Stimulated activated CD4-positive, alpha-beta T cell treated with anti-CD3 and anti-CD28 coated beads, Interleukin-2, amount 100 ng/mL, for 4 hours (primary cell): ENCODE data around the gene CSNK2A1.
"Not testable (repeated sequence)": the region's sequence is repeated elsewhere in the genome, so short reads cannot be mapped to it uniquely, and the experiment has no call there.

Source experiments
- DNase-seq: peaks from one replicate; pipeline ENCODE4 v3.0.0-alpha.2; 2020; ENCODE audit warnings: low read depth

CSNK2A1 gene

GRCh38 chr20:483815-484644, 59.6 kb downstream of the CSNK2A1 start:
- no peak for DNase-seq

- DNase-seq = no peak
Observed at GRCh38 chr20:481167-481566, 62.4 kb downstream of the CSNK2A1 start.

- no peak for DNase-seq
Observed at GRCh38 chr20:480044-480443, 63.5 kb downstream of the CSNK2A1 start.

GRCh38 chr20:479487-479886, 64.1 kb downstream of the CSNK2A1 start:
- DNase-seq = no peak

GRCh38 chr20:478949-479429, 64.6 kb downstream of the CSNK2A1 start:
- peak; percentile 12 for DNase-seq

GRCh38 chr20:478010-478948, 65.3 kb downstream of the CSNK2A1 start:
- no peak for DNase-seq

GRCh38 chr20:476561-477249, 66.9 kb downstream of the CSNK2A1 start:
- DNase-seq = not testable (repeated sequence)

GRCh38 chr20:475463-476357, 67.9 kb downstream of the CSNK2A1 start:
- no peak for DNase-seq

- no peak for DNase-seq
Observed at GRCh38 chr20:474581-474980, 69.0 kb downstream of the CSNK2A1 start.

GRCh38 chr20:472889-473292, 70.7 kb downstream of the CSNK2A1 start:
- DNase-seq = no peak

- no peak for DNase-seq
Observed at GRCh38 chr20:472137-472846, 71.3 kb downstream of the CSNK2A1 start.

- DNase-seq = no peak
Observed at GRCh38 chr20:469746-470490, 73.7 kb downstream of the CSNK2A1 start.

GRCh38 chr20:467755-468154, 75.8 kb downstream of the CSNK2A1 start:
- no peak for DNase-seq

- DNase-seq = peak; percentile 81
Observed at GRCh38 chr20:462199-462991, 81.2 kb downstream of the CSNK2A1 start, which contains the start of gene TBC1D20. Gene TBC1D20, minus strand, starts transcription at chr20:462533. Its CDS starts 128 bp downstream, at chr20:462405.

- peak; percentile 33 for DNase-seq
Observed at GRCh38 chr20:461254-462198, 82.1 kb downstream of the CSNK2A1 start.

- DNase-seq = no peak
Observed at GRCh38 chr20:460707-461106, 82.9 kb downstream of the CSNK2A1 start.

GRCh38 chr20:460180-460579, 83.4 kb downstream of the CSNK2A1 start:
- no peak for DNase-seq

- DNase-seq = no peak
Observed at GRCh38 chr20:458776-459175, 84.8 kb downstream of the CSNK2A1 start.
